Pancreas (tissue), 10 donors: ENCODE measurements around the gene STMN1. TPM values are rescaled to one million over a fixed set of nuclear protein-coding genes. Genes with fewer than 3 reads are reported as not detected.
"Not testable (repeated sequence)": the region's sequence is repeated elsewhere in the genome, so short reads cannot be mapped to it uniquely, and the experiment has no call there.

Experiments used
- ATAC-seq, 4 donors: fragments of 200-7000 bp; cut with Tn5 transposase; one replicate each; pipeline versions ENCODE4 v1.8.0 to v1.9.1; 2020; ENCODE audit warnings: mild to moderate bottlenecking in 4 of 4, moderate library complexity in 4 of 4
- DNase-seq, 6 donors: peaks; one replicate each; pipeline ENCODE4 v3.0.0-alpha.2; 2020
- FAIRE-seq: peaks from 2 replicates; lab custom pipeline; 2012; peaks lifted over from hg19 to GRCh38; lab: Jason Lieb, UNC
- H3K27ac ChIP-seq, 4 donors: fragments of 200-600 bp; sonication (generic); 1 replicate in 3 of 4; 2 replicates in 1 of 4; pipeline versions ENCODE4 v1.5.0 to v1.8.0; 2020
- H3K27me3 ChIP-seq, 4 donors: fragments of 200-600 bp; one replicate each; pipeline ENCODE4 v1.8.0; 2021
- H3K36me3 ChIP-seq, 3 donors: fragments of 200-600 bp; sonication (generic) in 1 of 3; one replicate each; pipeline versions ENCODE4 v1.5.0 to v1.8.0; 2020 to 2021
- H3K4me1 ChIP-seq, 3 donors: fragments of 200-600 bp; one replicate each; pipeline ENCODE4 v1.8.0; 2021
- H3K4me3 ChIP-seq, 4 donors: fragments of 200-600 bp; sonication (generic) in 2 of 4; one replicate each; pipeline versions ENCODE4 v1.5.0 to v1.8.0; 2020 to 2021
- H3K9me3 ChIP-seq, 4 donors: fragments of 200-600 bp; one replicate each; pipeline ENCODE4 v1.8.0; 2021
- WGBS, 2 donors: extraction: QIAGEN DNeasy Blood & Tissue Kit; methylation state at CpG; one replicate each; pipeline ENCODE4 v1.1.7; 2013; 5-methylcytosine and 5-hydroxymethylcytosine counted together
- intact Hi-C, 3 donors: fragments of 100-400 bp; cut with DNase I; formaldehyde crosslinking; loops; one replicate each; pipeline versions ENCODE4 v1.11.1 to v1.14.2; 2022
- polyA plus RNA-seq, 2 donors: library from polyadenylated mRNA; stranded (reverse); fragments of 200-250 nt; gene quantifications; one replicate each; pipeline ENCODE4 v1.2.3, GENCODE V29; 2013
- total RNA-seq, 6 donors: library from RNA; stranded (reverse); fragmentation: NEBNext Ultra II Directional in 4 of 6; extraction: Animal tissue kit (Norgen Biotek cat#: 25700) in 4 of 6; gene quantifications; one replicate each; pipeline versions ENCODE4 v1.2.1 to v1.2.4, GENCODE V29; 2021 to 2023
- TF ChIP-seq, protein P1 (sequence below), 4 donors: fragments of 200-600 bp; sonication (generic) in 3 of 4; IDR thresholded peaks; one replicate each; pipeline versions ENCODE4 v1.5.0 to v1.8.0; 2021; ENCODE audit warnings: antibody characterized with exemption in 4 of 4
- donor health status: healthy with polysubstance abuse.
- donor health status: DM: no; HTN: no; CAD: no; lungs with moderate emphysema.
- donor health status: DM: no; HTN: no; CAD: no.
- donor health status: control.
- donor health status: control.
- donor health status: Bipolar disorder and iron deficiency.
- donor health status: DM: yes; HTN: yes; CAD: no.
- donor health status: DM: no; HTN: no; CAD: no.
- donor health status: DM: no; HTN: no; CAD: no.
- donor health status: DM: yes; HTN: yes; CAD: no.

STMN1 gene
- total and polyA plus RNA-seq, 8 donors: 3.3 to 58.0 (median 14.0) TPM

DNA sequence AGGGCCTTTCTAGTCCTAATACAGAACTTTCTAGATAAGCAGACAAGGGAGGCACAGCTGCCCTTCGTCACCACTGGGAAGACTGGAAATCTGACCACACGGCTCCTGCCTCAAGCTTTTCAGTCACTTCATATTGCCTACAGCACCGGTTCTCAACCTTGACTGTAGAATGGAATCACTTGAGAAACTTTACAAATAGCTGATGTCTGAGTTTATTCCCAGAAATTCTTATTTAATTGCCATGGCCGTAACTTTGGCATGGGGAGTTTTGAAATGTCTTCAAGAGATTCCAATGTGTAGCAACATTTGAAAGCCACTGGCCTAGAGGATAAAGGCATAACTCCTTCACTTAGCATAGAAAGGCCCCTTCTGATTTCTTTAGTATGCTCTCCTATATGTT is 42.4 kb upstream of the STMN1 start:
- Histone ChIP-seq H3K27ac (no peak overlapping the region), H3K4me1 (no peaks in the 10 kb centered on the region), H3K4me3 (no peak overlapping the region), H3K27me3 (no peaks in the 10 kb centered on the region), H3K9me3 (no peaks in the 10 kb centered on the region), H3K36me3 (no peaks in the 10 kb centered on the region)
- FAIRE-seq (no peak), ATAC-seq (no peak), DNase-seq (no peak)
- WGBS, 2 donors: 85 to 86% methylated on average over 4 of the region's 4 CpGs
- TF ChIP-seq, protein P1, sequence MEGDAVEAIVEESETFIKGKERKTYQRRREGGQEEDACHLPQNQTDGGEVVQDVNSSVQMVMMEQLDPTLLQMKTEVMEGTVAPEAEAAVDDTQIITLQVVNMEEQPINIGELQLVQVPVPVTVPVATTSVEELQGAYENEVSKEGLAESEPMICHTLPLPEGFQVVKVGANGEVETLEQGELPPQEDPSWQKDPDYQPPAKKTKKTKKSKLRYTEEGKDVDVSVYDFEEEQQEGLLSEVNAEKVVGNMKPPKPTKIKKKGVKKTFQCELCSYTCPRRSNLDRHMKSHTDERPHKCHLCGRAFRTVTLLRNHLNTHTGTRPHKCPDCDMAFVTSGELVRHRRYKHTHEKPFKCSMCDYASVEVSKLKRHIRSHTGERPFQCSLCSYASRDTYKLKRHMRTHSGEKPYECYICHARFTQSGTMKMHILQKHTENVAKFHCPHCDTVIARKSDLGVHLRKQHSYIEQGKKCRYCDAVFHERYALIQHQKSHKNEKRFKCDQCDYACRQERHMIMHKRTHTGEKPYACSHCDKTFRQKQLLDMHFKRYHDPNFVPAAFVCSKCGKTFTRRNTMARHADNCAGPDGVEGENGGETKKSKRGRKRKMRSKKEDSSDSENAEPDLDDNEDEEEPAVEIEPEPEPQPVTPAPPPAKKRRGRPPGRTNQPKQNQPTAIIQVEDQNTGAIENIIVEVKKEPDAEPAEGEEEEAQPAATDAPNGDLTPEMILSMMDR (IDR thresholded peaks at IDR 0.05): no peak
- intact Hi-C loops: no loop called here

DNA sequence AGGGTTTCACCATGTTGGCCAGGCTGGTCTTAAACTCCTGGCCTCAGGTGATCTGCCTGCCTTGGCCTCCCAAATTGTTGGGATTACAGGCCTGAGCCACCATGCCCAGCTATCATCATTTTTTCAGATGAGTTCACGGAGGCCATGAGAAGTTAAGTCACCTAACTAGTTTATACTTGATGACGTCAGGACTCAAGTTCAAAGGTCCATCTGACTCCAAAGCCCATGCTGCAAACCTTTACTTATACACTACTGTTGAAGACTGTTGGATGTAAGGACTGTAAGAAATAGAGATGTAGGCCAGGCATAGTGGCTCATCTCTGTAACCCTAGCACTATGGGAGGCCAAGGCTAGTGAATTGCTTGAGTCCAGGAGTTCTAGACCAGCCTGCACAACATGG is 40.8 kb upstream of the STMN1 start:
- no peaks in the 10 kb centered on the region for H3K36me3 ChIP-seq
- H3K4me1 ChIP-seq: no peaks in the 10 kb centered on the region
- H3K9me3 ChIP-seq: no peaks in the 10 kb centered on the region
- DNase-seq (no peak), ATAC-seq (no peak), FAIRE-seq (no peak)
- no peaks in the 10 kb centered on the region for H3K27me3 ChIP-seq
- TF ChIP-seq, protein P1 (IDR thresholded peaks at IDR 0.05): no peak
- H3K27ac ChIP-seq: no peak overlapping the region
- H3K4me3 ChIP-seq: no peak overlapping the region
- intact Hi-C loops: no loop called here
- 83 to 89% methylated on average over 2 of the region's 2 CpGs for WGBS, 2 donors

DNA sequence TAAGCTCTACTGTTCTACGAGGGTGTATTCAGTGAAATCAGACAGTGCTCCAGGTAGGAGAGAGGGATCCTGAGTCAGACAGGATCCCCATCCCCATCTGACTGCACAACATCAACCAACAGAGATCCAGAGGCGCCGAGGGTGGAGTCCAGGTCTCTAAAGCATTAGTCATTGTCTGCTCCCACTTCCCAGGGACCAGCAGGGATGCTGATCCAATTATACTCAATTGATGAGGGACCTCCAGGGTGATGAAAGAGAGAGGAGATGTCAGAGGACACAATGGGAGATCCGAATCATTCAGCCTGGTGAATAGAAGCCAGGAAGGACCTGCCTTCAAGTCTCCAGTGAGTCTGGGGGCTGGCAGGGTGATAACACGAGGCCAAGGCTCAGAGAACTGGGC is 39.5 kb upstream of the STMN1 start:
- H3K27me3 ChIP-seq: no peaks in the 10 kb centered on the region
- TF ChIP-seq, protein P1 (IDR thresholded peaks at IDR 0.05): no peak
- H3K36me3 ChIP-seq: no peaks in the 10 kb centered on the region
- WGBS, 2 donors: 80 to 82% methylated on average over 5 of the region's 5 CpGs
- H3K4me1 ChIP-seq: no peaks in the 10 kb centered on the region
- intact Hi-C loops: no loop called here
- ATAC-seq (no peak), FAIRE-seq (no peak), DNase-seq (no peak)
- H3K4me3 ChIP-seq: no peak overlapping the region
- H3K9me3 ChIP-seq: no peaks in the 10 kb centered on the region
- no peak overlapping the region for H3K27ac ChIP-seq

DNA sequence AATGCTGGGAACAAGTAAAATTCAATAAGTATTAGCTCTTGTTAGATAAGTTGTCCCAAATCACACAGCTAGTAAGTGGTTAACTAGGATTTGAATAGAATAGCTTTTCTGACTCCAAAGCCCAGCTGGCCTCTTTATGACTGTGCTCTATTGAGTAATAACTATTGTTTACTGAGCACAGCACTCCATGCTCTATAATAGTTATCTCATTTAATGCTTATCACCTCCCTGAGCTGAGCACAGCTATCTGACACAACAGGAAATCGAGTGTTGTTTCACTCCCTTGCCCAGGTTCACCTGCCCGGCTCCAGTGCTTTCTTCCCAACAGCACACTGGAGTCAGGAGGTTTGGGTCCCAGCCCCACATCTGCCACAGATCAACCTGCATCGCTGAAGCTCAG is 38.8 kb upstream of the STMN1 start:
- WGBS, 2 donors: 62 to 66% methylated on average over 3 of the region's 3 CpGs
- H3K4me3 ChIP-seq: no peak overlapping the region
- H3K9me3 ChIP-seq: no peaks in the 10 kb centered on the region
- intact Hi-C loops: no loop called here
- TF ChIP-seq, protein P1 (IDR thresholded peaks at IDR 0.05): no peak
- H3K27ac ChIP-seq: no peak overlapping the region
- ATAC-seq: no peak
- FAIRE-seq: no peak
- no peaks in the 10 kb centered on the region for H3K4me1 ChIP-seq
- no peak for DNase-seq
- no peaks in the 10 kb centered on the region for H3K27me3 ChIP-seq
- no peaks in the 10 kb centered on the region for H3K36me3 ChIP-seq

DNA sequence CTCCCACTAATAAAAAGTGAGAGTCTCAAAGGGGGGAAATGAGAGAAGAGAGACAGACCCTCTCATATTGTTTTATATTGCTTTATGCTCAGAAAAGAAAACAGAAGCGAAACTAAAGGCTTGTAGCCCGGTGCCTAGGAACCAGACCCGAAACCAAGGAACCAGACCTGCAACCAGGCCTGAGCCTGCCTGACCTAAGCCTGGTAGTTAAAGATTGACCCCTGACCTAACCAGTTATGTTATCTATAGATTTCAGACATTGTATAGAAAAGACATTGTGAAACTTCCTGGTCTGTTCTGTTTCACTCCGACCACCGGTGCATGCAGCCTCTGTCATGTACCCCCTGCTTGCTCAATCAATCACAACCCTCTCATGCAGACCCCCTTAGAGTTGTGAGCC is 37.3 kb upstream of the STMN1 start:
- H3K4me1 ChIP-seq, intact Hi-C loops, H3K9me3 ChIP-seq, ATAC-seq, FAIRE-seq, DNase-seq, H3K27ac ChIP-seq, H3K4me3 ChIP-seq, H3K36me3 ChIP-seq, H3K27me3 ChIP-seq: not testable (repeated sequence)
- WGBS, 2 donors: 76 to 85% methylated on average over 5 of the region's 5 CpGs

DNA sequence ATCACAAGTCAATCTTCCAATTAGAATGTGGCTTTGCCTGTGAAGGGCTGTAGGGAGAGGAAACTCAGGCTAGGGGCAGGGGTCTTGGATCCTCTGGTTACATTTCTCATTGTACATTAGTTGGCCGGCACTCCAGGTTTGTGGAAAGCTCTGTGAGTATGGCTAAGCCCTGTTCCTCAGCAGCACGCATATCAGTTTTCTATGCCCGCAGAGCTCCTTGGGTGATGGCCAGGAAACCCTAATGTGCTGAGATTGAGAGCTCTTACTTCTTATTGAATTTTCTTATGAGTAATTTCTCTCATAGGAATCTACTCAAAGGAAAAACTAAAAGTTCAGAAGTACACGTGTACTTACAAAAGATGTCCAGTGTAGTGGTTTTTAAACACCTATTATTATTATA is 30.7 kb upstream of the STMN1 start:
- ATAC-seq: no peak
- H3K4me3 ChIP-seq: no peak overlapping the region
- no peaks in the 10 kb centered on the region for H3K9me3 ChIP-seq
- H3K36me3 ChIP-seq: no peaks in the 10 kb centered on the region
- no peaks in the 10 kb centered on the region for H3K4me1 ChIP-seq
- FAIRE-seq: no peak
- 67 to 77% methylated on average over 4 of the region's 4 CpGs for WGBS, 2 donors
- TF ChIP-seq, protein P1 (IDR thresholded peaks at IDR 0.05): no peak
- H3K27me3 ChIP-seq: no peaks in the 10 kb centered on the region
- H3K27ac ChIP-seq: no peak overlapping the region
- intact Hi-C loops: no loop called here
- DNase-seq: no peak
